COLO829 (cell line): ENCODE results near the gene PSMC3.

Source experiments
- DNase-seq: peaks from one replicate; pipeline ENCODE4 v3.0.0; 2012; ENCODE audit warnings: low spot score

Gene PSMC3

DNA sequence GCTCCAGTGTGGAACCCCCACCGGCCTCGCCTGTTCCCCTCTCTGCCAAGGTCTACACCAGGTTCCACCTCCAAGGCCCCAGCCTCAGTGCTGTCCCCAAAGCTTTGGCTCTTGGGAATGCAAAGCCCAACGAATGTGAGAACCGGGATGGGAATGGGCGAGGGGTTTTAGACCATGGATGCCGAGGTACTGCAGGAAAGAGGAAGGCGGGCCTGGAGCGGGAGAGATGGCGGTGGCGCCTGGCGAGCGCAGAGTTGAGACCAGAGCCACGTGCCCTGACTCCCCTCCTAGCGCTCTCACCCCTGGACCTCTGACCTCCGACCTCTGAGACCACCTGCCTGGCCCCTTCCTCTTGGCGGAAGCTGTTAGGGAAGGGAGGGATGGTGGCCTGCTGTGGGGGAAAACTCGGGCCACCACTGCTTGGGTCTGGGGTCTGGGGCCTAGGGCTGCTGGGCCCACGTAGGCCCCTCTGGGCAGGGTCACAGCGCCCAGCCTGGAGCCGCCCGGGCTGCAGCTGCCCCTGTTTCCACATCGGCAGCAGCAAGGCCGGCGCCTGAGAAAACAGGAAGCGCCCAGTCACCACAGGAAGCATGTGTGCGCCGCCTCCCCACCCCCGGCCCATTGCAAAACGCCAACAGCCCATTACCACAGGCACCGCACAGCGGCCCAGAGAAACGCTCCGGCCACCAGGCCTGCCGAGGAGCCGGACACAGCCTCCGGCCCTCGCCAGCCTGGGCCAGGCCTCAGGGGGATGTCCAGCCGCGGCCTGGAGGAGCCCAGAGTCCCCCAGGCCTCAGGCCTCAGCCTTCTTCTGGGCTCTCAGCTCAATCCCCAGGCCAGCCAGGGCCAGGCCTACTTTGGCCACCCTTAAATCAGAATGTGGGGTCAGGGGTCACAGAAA lies 31.7 kb downstream of the PSMC3 start:
- no peak for DNase-seq

DNA sequence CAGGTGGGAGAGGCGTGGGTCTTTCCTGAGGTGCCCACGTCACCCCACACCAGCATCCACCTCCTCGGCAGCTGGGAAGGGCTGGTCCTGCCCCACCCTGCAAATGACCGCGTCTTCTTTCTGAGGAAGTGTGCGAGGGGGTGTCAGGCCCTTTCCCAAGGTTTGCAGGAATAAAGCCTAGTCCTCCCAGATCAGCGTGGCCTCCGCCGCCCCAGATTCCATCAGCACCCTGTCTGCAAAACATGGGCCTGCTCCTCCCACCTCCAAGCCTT lies 32.3 kb downstream of the PSMC3 start:
- no peak for DNase-seq

DNA sequence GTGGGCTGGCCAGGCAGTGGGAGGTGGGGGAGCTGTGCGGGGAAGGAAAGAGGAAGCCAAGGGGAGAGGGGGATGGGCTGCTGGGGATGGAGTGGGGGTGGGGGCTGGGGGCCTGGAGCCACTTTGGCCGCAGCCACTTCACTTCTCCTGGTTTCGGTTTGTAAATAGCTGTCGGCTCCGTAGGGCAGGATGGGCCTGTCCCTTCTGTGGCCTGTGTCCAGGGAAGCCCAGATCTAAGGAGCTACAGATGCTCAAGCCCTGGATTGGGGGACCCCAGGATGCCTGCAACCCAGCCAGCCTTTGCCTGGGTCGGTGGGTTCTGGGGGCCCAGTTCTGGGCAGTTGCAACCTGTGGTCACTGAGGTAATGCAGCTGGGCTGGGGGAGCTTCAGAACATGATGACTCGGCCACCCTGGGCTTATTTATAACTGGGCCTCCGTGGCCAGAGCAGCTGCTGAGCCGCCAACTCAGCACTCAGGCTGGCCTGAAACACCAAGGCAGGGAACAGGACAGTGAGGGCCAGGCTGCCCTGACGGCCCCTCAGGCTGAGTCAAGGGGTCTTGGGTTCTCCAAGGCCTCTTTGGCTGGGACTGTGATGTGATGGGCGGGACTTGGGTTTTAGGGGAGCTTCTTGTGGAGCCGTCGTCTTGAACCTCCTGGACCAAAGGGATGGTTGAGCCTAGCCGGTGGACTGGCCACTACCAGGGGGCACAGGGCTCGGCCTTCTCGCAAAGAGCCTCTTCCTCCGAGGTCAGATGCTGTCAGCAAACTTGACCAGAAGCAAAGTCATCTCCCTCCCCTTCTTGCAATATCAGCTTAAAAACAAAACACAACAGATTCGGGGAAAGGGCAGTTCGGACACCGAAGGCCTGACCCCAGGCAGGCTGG lies 32.8 kb downstream of the PSMC3 start:
- DNase-seq = no peak

DNA sequence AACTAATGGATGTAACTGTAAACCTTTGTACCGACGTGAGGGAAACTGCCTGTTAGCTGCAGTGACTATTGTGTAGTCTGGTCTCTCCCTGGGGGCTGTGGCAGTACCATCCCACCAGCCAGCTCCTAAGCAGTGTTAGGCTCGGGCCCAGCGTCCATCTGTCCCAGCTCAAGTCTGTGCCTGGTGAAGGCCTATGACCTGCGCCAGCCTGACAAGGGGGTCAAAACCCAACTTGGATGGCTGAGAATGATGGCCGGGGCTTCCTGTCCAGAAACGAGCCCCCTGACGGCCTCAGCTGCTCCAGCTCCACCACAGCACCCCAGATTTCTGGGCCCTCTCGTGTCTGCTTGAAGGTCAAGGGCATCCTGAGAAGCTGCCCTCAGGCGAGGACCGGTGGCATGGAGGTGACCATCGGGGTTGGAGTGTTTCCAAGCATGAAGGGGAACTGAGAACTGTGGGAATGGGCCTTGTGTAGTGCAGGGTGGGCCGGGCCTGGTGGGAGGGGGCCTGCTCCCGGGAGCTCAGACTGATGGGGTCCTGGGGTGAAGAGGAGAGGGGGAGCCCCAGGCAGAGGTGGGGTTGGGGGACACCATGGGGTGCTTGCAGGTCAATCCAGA lies 33.6 kb downstream of the PSMC3 start:
- DNase-seq = no peak

DNA sequence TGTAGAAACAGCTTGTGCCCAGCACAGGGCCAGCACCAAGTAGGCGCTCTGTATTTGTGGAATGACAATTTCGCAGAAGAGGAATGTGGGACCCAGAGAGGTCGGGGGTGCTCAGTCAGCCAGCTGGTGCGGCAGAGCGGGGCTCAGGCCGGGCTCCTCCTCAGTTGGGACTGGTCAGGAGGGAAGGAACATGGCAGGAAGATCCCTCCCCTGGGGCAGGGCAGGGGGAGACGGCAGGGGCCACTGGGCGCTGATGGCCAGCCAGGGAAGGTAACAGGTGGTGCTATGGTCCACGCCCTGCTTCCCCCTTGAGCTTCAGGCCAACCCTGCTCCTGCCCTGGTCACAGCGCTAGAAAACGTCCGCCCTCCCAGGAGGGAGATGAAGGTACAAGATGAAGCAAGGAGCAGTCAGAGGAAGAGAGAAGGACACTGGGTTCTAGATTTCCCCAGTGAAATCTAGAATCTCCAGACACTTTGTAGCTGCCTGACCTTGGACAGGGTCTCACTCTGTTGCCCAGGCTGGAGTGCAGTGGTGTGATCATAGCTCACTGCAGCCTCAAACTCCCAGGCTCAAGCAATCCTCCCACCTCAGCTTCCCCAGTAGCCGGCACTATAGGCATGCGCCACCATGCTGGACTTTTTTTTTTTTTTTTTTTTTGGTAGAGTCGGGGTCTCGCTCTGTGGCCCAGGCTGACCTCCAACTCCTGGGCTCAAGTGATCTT lies 34.4 kb downstream of the PSMC3 start:
- DNase-seq = no peak

DNA sequence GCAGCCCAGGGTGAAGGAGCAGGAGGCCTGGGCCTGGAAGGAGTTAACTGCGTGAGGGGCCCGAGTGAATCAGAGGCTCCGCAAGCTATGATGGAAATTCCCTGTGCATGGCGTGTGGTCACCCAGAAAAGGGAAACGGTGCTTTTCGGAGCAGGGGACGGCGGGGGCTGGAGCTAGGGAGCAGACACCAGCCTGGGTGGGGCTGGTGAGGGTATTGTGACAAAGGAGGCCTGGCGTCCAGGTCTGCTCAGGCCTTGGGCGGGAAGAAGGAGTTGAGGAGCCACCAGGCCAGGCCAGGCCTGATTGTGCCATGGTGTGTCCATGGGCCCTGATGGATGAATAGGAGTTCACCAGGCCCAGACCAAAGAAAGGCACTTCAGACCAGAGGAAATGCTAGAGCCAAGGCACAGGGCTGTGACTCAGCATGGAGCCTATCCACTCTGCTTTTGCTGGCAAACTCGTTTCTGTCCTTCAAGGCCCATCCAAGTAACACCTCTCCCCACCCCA lies 35.1 kb downstream of the PSMC3 start:
- no peak for DNase-seq

DNA sequence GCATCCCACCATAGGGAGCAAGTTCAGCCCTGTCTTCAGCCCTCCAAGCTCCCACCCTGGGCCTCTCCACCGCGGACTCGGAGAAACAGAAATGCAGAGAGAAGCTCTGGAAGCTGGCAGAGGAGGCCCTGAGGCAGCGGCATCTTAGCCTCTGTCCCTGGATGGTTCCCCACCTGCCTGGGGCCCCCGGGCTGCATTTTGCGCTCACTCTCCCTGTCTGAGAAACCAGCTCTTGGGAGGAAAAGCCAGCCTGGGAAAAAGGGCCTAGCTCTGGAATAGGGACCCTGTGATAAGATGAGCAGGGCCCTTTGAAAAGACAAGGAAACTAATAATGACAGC lies 35.8 kb downstream of the PSMC3 start:
- no peak for DNase-seq

DNA sequence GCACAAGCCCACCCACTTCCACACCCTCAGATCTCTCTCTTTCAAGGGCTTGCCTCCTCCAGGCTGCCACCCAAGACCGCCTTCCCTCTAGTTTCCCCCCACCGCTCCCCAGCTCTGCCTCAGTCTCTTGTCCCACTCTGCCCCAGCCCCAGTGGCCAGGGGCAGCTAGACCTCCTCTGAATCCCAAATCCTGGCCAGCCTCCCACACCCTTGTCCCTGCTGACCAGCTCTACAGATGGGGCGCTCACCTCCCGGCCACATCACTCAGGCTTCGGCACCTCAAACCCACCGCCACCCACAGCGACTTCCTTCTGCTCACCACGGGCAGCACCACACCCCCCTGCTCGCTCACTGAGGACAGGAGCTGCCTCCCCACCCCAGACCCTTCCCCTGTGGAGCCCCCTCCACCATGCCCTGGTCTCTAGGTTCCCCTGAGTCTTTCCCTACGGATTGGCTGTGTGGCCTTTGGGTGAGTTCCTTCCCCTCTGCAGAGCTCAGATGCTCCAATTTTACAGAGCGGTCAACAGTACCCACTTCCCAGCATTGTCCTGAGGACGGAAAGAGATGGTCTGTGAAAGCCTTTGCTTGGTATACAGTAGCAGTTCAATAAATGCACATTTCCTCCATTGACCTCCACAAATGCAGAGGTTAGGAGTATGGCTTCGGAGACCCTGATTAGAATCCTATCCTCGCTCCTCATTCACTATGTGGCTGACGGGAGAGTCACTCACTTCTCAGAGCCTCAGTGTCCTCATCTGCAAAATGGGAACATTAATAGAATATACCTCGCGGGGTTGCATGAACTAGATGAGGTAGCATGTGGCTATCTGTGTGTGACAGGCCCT lies 36.4 kb downstream of the PSMC3 start:
- DNase-seq = no peak

DNA sequence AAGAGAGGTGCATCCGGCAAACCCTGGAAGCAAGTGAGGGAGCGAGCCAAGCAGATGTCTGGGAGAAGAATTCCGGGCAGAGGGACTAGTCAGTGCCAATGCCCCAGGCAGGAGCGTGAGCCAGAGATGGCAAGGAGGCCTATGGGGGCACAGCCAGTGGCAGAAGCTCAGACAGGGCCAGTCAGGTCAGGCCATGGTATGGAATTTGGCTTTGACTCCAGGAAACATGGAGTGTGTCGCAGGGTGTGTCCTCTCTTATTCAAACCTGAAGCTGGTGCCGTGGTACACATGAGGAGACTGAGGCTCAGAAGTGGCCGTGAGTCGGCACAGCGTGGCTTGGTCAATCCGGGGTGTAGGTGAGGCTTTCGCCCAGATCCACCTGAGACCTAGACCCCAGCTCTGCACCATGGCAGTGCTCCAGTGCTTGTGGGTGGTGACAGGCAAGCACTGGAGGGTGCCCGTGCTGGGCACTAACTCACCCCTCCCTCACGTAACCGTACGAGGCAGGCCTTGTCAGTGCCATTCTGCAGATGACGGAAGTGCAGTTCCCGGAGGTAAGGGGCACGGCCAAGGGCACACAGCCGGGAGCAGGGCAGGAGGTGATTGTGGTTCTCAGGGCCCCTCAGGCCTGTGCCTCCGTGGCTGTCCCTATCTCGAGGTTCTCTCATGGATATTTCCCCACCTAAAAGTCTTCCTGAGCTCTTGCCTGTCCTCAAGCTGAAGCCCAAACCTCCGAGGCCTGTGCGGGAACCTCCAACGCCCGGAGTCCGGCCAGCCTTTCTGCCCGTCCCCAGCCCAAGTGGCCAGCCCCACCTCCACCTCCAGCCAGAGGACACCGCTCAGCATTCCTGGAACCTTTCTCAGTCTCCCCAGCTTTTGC lies 37.3 kb downstream of the PSMC3 start:
- no peak for DNase-seq

DNA sequence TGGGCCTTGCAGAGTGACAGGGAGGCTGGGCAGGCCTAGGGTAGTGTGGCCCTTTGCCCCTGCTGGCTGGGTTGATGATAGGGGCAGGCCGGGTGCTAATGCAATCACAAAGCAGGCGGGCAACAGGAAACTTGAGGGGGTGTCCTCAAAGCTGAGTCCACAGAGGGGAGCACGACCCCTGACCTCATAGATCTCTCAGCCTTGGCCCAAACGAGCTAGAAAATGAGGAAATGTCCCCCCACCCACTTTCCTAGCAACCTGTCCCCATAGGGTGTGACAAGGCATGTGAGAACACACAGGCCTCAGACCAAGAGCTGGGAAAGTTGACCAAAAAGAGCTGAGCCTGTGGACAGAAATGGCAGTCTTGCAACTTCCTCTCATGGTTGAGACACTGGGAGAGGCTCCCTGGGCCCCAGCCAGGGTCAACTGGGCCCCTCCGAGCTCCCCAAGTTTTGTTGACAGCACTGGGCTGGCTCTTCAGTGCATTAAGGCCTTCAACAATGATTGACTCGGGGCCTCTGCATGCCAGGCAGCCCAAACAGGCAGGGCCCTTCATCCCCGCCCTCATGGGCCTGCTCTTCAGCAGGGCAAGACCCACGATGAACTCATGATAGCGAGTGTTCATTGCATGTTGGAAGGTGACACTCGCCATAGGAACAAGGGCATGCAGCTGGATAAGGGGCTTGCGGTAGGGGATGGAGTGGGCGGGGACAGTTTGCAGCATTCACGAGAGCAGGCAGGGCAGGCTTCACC lies 38.1 kb downstream of the PSMC3 start:
- no peak for DNase-seq

DNA sequence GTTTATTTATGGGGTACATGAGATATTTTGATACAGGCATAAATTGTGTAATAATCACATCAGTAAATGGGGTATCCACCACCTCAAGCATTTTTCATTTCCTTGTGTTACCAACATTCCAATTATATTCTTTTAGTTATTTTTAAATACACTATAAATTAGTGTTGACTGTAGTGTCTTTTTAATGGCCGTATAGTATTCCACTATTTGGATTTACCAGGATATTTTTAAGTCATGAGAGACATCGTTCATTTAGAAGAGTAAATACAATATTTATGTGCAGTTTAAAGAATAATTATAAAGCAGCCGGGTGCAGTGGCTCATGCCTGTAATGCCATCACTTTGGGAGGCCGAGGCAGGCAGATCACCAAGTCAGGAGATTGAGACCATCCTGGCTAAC lies 41.7 kb downstream of the PSMC3 start:
- DNase-seq = no peak

DNA sequence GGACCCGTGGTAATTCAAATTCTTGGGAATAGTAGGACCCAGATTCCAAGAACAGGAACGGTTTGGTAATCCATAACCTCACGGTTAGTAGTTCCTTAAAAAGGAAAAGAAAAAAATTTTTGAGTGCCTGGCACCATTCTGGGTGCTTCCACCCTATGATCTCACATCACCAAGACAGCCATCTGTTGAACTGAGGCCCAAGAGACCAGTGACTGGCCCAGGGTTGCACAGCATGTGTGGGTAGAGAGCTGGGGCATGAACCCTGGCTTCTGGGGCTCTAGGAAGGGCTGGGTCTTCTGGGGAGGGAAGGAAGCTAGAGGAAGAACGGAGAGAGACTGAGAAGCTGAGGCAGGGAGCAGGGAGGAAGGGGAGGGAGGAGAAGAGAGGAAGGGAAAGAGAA lies 43.2 kb downstream of the PSMC3 start:
- no peak for DNase-seq

DNA sequence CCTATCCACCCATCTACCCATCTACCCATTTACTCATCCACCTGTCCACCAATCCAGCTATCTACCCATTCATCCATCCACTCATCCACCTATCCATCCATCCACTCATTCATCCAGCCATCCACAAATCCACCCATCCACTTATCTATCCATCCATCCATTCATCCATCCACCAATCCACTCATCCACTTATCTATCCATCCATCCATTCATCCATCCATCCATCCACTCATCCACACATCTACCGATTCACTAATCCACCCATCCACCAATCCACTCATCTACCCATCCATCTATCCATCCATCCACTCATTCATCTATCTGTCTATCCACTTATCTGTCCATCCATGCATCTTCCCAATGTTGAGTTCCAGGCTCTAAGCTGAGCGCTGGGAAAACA lies 46.2 kb downstream of the PSMC3 start:
- DNase-seq = no peak

DNA sequence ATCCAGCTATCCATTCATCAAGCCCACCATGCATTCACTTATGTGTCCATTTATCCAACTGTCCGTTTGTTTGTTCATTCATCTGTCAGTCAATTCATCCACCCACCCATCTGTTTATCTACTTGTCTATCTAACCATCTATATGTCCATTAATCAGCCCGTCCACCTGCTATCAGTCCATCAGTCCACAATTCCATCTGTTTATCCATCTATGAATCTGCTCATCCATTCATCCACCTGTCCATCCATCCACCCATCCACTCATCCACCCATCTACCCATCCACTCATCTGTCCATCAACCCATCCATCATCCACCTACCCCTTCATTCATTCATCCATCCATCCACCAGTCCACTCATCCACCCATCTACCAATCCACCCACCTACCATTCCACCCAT lies 46.9 kb downstream of the PSMC3 start:
- DNase-seq = no peak

DNA sequence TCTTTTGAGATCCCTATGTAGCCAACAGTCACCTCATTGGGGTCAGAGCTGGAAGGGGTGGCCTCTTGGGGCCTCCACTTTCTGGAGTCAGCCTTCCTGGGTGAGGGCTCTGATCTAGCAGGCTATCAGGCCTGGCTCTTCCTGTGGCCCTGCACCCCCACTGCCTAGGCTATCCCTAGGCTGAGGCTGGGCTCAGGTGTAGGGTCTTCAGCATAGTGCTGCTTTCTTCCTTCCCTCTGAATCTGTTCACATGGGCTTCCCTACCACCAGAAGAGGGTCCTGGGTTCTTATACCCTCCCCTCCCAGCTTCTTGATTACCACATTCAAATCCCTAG lies 47.4 kb downstream of the PSMC3 start:
- DNase-seq = no peak

DNA sequence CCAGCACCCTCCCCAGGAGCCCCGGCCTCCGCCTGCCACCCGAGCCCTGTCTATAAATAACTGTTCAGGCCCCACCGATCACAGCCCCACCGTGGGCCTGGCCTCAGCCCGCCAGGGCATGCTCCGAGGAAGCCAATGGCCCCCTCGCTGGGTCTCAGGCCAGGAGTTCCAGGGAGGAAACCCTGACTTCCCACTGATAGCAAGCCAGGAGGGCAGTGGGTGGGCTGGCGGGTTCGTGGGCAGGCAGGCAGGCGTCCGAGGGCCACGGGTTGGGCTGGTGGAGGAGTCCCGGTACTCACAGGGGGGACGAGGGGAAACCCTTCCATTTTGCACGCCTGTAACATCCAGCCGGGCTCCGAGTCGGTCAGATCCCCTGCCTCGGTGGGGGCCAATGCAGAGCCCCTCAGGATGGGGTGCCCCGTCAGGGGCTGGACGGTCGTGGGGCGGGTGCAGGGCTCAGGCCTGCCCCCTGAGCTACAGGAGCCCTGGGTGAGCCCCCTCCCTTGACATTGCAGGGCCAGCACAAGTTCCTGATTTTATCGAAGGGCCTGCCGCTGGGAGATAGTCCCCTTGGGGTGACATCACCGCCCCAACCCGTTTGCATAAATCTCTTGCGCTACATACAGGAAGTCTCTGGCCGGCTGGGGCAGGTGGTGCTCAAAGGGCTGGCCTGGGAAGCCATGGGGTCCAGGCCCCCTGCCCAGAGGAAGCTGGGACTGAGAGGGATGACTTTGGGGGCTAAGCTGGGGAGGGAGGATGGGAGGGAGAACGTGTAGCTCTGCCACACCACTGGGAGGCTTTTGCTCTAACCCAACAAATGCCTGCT lies 48.0 kb downstream of the PSMC3 start, which contains the start of gene SPI1:
TSS of gene SPI1 (minus strand) at position 538 of the 826 bp plus-strand sequence. CDS start at position 344, 194 bp downstream.
- no peak for DNase-seq

DNA sequence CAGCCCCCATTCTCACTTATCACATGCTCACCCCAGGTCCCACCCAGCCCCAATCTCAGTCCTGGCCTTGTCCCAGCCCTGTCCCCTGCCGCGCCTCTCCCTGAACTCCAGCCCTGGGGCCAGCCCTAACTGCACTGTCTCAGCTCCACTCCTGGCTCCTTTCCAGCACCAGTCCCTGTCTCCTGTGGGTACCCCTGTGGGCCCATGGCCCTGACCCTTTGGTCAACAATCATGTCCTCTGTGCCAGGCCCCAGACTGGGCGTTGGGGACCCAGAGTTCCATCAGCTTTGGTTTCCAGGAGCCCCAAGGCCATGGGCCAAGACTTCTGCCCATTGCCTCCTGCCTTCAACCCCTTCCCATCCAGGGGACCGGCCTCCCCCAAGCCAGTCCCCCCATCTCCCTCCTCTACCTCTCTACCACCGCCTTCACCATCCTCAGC lies 48.6 kb downstream of the PSMC3 start:
- DNase-seq = no peak

DNA sequence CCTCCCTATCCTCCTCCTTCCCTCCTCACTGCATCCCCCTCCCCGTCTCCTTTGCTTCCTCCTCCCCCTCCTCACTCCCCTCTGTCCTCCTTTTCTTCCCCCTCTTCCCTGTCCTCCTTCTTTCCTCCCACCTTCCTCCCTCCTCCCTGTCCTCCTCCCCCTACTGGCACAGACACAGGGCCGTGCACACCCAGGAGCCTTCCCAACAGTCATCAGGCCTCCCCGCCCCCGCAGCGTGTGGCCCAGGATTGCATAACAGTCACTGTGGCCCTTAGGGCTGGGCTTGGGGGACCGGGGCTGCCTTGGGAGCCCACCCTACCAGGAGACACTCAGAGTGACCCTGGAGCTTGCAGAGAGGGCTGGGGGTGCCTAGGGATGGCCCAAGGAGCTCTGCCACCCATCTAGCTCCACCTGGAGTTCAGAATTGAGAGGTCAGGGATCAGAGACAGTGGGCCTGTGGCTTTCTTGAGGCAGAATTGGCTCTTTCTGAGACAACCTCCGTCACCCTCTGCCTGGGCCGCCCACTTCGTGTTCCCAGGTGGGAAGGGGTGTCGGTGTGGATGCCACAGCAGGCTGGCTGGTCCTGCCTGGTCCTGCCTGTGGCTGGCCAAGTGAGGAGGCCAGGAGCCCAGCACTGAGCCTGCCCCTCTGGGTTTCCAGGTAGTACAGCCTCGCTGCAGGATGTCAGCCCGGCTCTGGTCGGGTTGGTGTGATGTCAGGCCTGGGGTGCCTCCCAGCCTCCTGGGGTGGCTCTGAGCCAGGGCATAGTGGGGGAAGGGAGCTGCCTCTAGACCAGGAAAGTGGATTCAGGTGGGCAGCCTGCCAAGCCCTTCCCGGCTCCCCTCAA lies 49.5 kb downstream of the PSMC3 start:
- DNase-seq = no peak
